ENCODE data around the gene HOXA3.

HOXA3 gene

DNA sequence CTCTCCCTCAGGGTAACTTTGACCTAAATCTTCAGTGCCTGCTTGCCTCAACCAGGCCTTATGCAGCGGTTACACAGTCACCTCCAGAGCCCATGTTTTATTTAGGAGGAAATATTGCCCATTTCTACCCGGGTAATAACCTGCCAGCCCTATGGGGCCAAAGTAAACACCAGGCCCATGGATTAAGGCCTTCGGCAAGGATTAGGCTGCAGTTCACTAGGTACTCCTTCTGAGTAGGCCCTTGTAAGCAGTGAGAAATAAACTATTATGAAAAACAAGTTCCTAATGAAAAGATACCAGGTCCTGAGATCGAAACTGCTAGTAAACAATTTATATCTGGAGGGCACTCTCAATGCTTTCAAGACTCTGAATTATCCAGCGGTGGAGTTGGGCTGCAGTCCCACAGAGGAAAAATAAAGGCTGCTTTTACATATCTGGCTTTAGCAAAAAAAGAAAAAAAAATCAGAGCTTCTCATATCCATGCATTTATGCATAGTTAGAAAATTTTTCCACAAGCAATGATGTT, 25.5 kb upstream of the HOXA3 start:
- H3K27ac ChIP-seq: peak overlapping the region; percentile 99
- TF ChIP-seq, protein P1, sequence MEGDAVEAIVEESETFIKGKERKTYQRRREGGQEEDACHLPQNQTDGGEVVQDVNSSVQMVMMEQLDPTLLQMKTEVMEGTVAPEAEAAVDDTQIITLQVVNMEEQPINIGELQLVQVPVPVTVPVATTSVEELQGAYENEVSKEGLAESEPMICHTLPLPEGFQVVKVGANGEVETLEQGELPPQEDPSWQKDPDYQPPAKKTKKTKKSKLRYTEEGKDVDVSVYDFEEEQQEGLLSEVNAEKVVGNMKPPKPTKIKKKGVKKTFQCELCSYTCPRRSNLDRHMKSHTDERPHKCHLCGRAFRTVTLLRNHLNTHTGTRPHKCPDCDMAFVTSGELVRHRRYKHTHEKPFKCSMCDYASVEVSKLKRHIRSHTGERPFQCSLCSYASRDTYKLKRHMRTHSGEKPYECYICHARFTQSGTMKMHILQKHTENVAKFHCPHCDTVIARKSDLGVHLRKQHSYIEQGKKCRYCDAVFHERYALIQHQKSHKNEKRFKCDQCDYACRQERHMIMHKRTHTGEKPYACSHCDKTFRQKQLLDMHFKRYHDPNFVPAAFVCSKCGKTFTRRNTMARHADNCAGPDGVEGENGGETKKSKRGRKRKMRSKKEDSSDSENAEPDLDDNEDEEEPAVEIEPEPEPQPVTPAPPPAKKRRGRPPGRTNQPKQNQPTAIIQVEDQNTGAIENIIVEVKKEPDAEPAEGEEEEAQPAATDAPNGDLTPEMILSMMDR (conservative IDR thresholded peaks at IDR 0.05): no peak

DNA sequence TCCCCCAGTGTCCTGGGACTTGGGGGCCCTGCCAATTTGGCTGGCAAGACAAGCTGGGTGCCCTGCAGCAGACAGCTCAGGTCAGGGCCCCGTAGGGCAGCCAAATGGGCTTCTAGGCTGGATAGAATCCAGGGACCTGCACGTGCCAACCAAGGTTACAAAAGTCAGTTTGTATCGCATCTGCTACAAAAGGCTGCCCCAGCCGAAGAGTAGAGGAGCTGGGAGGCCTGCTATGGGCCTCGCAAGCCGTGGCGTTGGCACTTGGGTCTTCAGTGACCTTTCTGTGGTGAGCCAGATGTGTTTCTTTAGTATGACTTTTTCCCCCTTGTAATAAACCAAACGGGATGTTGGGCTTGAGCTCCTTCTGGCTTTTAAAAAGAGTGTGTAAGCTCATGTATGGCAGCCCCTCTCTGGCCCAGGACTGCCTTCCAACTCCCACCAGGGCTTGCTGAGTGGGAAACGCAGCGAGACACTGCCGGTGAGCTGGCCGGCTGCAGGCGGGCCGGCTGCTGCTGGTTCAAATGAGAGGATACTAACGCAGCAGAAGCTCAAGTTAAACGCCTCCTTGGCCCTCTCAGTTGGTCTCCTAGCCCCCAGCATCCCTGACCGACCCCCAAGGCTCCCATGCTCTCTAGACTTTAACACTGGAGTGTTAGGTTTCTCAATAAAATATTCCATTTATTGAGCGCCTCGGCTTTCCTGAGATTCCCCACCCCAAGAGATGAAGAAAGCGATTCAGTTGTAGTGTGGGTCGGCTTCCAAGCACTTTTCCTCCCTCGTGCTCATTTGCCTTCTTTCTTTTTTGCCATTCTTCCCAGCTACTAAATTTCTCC, 24.8 kb upstream of the HOXA3 start:
- TF ChIP-seq, protein P1 (conservative IDR thresholded peaks at IDR 0.05): no peak
- peak overlapping the region; percentile 99 for H3K27ac ChIP-seq

DNA sequence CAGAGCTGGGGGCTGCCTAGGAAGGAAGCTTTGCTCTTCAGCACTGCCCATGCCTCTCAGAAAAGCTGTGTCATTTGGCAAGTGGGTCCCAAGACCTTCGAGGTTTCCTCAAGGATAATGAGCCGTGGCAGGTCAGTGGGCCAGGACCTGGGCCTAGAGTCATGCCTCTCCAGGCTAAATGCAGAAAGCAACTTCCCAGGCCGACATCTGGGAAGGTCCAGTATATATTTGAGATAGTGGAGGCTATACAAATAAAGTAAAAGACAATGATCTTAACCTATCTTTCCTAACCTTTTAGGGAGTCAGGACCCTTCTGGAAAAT, 24.1 kb upstream of the HOXA3 start:
- peak overlapping the region; percentile 99 for H3K27ac ChIP-seq
- TF ChIP-seq, protein P1 (conservative IDR thresholded peaks at IDR 0.05): no peak

DNA sequence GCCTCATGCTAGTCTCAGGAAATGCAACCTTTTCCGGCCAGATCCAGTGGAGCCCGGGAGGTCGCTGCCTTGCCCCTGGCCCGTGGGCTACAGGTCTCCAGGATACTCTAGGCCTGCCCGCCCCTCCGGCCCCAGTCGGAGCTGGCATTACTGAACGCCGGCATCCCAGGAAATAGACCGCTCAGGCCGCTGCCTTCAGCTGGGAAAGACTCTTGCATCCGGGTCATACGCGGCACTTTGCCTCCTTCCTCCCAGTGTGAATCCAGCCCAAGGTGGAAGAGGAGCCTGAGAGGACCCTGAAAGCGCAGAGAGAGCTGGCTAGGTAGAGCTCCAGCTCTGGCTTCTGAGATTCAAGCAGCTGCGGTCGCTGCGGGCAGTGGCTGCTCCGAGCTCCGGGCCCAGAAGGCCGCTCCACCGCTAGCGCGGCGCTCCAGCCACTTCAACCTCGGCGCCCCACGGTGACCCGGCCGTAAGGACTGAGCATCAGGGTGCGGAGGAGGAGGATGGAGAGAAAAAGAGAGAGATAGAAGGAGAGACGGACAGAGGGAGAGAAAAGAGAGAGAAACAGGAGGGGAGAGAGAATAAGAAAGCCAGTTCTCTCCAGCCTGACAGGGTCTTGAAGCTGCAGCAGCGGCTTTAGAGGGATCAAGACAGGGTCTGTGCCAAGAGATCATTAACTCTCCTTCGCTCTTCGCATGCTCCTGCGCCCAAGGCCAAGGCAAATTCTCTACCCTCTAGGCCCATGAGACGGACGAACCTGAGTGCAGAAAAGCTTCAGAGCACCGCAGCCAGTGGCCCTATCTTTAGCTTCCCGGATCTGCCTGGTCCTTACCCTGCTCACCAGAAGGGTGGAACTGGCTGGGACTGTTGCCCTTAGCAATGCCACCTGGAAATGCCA, 23.5 kb upstream of the HOXA3 start:
- H3K27ac ChIP-seq: peak overlapping the region; percentile 99
- TF ChIP-seq, protein P1 (conservative IDR thresholded peaks at IDR 0.05): no peak

DNA sequence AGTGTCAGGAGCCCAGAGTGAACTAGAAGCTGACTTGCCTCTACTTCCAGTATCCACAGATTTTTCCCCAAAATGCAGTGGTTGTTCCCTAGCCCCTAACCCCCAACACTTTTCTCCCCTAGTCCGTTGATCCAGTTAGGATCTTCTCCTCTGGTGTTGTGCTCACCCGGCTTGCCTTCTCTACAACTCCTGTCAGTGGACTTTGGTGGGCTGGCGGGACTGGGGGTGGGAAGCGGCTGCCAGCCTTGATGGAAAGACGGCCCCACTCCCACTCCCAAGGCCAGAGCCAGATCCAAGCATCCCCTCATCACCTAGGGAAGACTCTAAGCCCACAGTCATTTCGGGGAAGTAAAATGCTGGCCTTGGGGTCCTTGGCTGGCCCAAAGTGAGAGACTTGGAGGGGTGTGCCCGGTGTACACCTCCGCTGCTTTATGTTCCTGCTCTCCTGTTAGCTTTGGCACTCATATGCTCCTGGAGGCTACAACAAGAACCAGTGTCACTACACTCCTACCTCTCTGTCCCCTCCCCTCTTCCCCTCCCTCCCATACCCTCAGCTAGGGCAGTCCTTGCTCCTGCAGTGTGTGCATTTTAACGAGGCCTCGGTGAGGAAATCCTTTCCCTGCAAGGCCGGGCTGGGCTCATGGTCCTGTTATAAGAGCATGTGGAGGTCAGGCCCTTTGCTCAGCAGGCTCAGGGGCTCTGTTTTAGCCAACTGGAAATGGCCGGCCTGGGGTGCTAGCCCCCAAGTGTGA, 22.7 kb upstream of the HOXA3 start:
- TF ChIP-seq, protein P1 (conservative IDR thresholded peaks at IDR 0.05): no peak
- peak overlapping the region; percentile 99 for H3K27ac ChIP-seq

DNA sequence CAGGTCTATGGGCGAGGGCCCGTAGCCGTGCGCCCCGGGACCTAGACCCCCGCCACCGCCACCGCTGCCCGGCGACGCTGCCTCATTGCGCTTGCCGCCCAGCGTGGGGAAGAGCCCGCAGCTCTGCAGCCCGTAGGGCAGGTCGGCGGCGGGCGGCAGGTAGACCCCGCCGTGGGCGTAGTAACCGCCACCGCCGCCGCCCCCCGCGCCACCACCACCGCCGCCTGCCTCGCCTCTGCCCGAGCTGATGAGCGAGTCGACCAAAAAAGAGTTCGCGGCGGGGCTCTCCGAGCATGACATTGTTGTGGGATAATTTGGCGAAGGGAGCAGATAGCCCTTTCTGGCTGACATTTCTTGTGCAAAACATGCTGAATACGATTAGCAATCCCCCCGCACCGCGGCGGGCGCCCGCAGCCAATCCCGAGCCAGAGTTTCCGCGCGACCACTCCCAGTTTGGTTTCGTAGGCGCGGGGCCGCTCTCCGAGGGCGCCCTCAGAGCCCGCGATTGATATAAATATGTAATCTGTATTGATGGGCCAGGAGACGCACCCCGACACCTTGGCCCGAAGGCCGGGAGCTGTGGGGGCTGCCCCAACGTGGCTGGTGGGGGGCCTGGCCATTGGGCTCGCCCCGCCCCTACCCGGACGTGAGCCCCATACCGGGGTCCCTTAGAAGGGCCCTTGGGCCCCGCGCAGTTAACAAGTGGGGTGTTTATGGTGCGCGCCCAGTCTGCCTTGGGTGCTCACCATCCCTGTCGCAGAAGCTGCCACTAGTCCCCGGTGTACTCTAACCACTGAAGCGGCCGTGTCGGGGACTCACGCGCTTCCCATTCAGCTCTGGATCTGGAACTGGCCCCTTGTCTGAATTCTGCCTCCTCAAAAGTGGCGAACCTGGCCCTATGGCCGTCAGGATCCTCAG, 21.8 kb upstream of the HOXA3 start, which contains the start of gene HOXA10:
HOXA10 (minus strand) TSS at position 365 of the 918 bp plus-strand sequence; CDS start at position 351, 14 bp downstream.
- TF ChIP-seq, protein P1 (conservative IDR thresholded peaks at IDR 0.05): no peak
- H3K27ac ChIP-seq: peak within 1 kb of the TSS; percentile 99
